SW480 (cell line): Measurements from ENCODE around the gene CCDC27.

ENCODE experiments used
- DNase-seq: peaks from one replicate; pipeline ENCODE4 v3.0.0-alpha.2; 2016; ENCODE audit warnings: low spot score

CCDC27 gene

GRCh38 chr1:3752400-3752945 lies at the start of gene CCDC27:
Gene CCDC27 (plus strand): TSS chr1:3752450. CDS start chr1:3752482, 32 bp downstream.
- DNase-seq: no peak

GRCh38 chr1:3702528-3702927 lies 49.7 kb upstream of the CCDC27 start:
- DNase-seq: no peak

- DNase-seq: no peak
Observed at GRCh38 chr1:3702990-3703728, 49.1 kb upstream of the CCDC27 start.

- DNase-seq: no peak
Observed at GRCh38 chr1:3703786-3704371, 48.4 kb upstream of the CCDC27 start.

GRCh38 chr1:3705341-3705950 lies 46.8 kb upstream of the CCDC27 start:
- DNase-seq: no peak

- DNase-seq: no peak
Observed at GRCh38 chr1:3706651-3707297, 45.5 kb upstream of the CCDC27 start.

- no peak for DNase-seq
Observed at GRCh38 chr1:3707298-3707938, 44.8 kb upstream of the CCDC27 start.

- no peak for DNase-seq
Observed at GRCh38 chr1:3707939-3708328, 44.3 kb upstream of the CCDC27 start.

- no peak for DNase-seq
Observed at GRCh38 chr1:3708791-3709190, 43.5 kb upstream of the CCDC27 start.

GRCh38 chr1:3710251-3710650 lies 42.0 kb upstream of the CCDC27 start:
- DNase-seq: no peak

GRCh38 chr1:3711381-3711779 lies 40.9 kb upstream of the CCDC27 start:
- DNase-seq: no peak

- no peak for DNase-seq
Observed at GRCh38 chr1:3711780-3712451, 40.3 kb upstream of the CCDC27 start.

GRCh38 chr1:3712573-3713535 lies 39.4 kb upstream of the CCDC27 start:
- DNase-seq: no peak

- DNase-seq: no peak
Observed at GRCh38 chr1:3713840-3714239, 38.4 kb upstream of the CCDC27 start.

- no peak for DNase-seq
Observed at GRCh38 chr1:3714284-3714741, 37.9 kb upstream of the CCDC27 start.

GRCh38 chr1:3714814-3715213 lies 37.4 kb upstream of the CCDC27 start:
- no peak for DNase-seq

- DNase-seq: no peak
Observed at GRCh38 chr1:3716351-3716750, 35.9 kb upstream of the CCDC27 start.

- DNase-seq: no peak
Observed at GRCh38 chr1:3717041-3717714, 35.1 kb upstream of the CCDC27 start.

GRCh38 chr1:3717715-3718601 lies 34.3 kb upstream of the CCDC27 start:
- DNase-seq: no peak
